Stimulated activated CD8-positive, alpha-beta memory T cell treated with anti-CD3 and anti-CD28 coated beads, Interleukin-7, amount 100 ng/mL, for 24 hours (primary cell): ENCODE data around the gene B4GAT1.
"Not testable (repeated sequence)": the region's sequence is repeated elsewhere in the genome, so short reads cannot be mapped to it uniquely, and the experiment has no call there.

Experiments used
- DNase-seq: peaks from one replicate; pipeline ENCODE4 v3.0.0-alpha.2; 2020; ENCODE audit warnings: low read depth

B4GAT1 gene

GRCh38 chr11:66363187-66363601 lies 15.8 kb upstream of the B4GAT1 start:
- DNase-seq: no peak

- DNase-seq: no peak
These were observed 15.2 kb upstream of the B4GAT1 start for GRCh38 chr11:66362481-66363147.

- no peak for DNase-seq
These were observed 14.1 kb upstream of the B4GAT1 start for GRCh38 chr11:66361502-66361941.

GRCh38 chr11:66360406-66361073 lies 13.1 kb upstream of the B4GAT1 start:
- DNase-seq: no peak

GRCh38 chr11:66359662-66360087 lies 12.2 kb upstream of the B4GAT1 start:
- DNase-seq: no peak

- DNase-seq: not testable (repeated sequence)
These were observed 3.3 kb upstream of the B4GAT1 start for GRCh38 chr11:66350560-66351235.

GRCh38 chr11:66349084-66349386 lies 1.6 kb upstream of the B4GAT1 start:
- DNase-seq: no peak

- DNase-seq: no peak
These were observed 679 bp downstream of the B4GAT1 start for GRCh38 chr11:66346476-66347424.

GRCh38 chr11:66345316-66345649 lies 2.1 kb downstream of the B4GAT1 start:
- no peak for DNase-seq

GRCh38 chr11:66344550-66345315 lies 2.7 kb downstream of the B4GAT1 start, which contains the start of gene BRMS1:
Gene BRMS1 (minus strand): TSS chr11:66345104. CDS start chr11:66342234, 2,870 bp downstream.
- DNase-seq: peak; percentile 93

- no peak for DNase-seq
These were observed 4.3 kb downstream of the B4GAT1 start for GRCh38 chr11:66343176-66343575.

GRCh38 chr11:66341502-66342126 lies 5.8 kb downstream of the B4GAT1 start:
- DNase-seq: no peak

- DNase-seq: no peak
These were observed 6.6 kb downstream of the B4GAT1 start for GRCh38 chr11:66340596-66341501.

- no peak for DNase-seq
These were observed 7.5 kb downstream of the B4GAT1 start for GRCh38 chr11:66339686-66340483.

GRCh38 chr11:66339162-66339675 lies 8.2 kb downstream of the B4GAT1 start:
- no peak for DNase-seq

- no peak for DNase-seq
These were observed 8.9 kb downstream of the B4GAT1 start for GRCh38 chr11:66338276-66339161.

GRCh38 chr11:66337103-66337899 lies 10.1 kb downstream of the B4GAT1 start:
- DNase-seq: no peak
